DMS114 treated with DMSO at 0.1 percent for 48 hours (cell line): Measurements from ENCODE around the gene GSTM3.
"Not testable (repeated sequence)": the region's sequence is repeated elsewhere in the genome, so short reads cannot be mapped to it uniquely, and the experiment has no call there.

ENCODE experiments used
- DNase-seq: peaks from one replicate; lab custom pipeline; 2025; ENCODE audit not compliant: unreplicated experiment; lab: John Stamatoyannopoulos, UW

The GSTM3 gene

DNA sequence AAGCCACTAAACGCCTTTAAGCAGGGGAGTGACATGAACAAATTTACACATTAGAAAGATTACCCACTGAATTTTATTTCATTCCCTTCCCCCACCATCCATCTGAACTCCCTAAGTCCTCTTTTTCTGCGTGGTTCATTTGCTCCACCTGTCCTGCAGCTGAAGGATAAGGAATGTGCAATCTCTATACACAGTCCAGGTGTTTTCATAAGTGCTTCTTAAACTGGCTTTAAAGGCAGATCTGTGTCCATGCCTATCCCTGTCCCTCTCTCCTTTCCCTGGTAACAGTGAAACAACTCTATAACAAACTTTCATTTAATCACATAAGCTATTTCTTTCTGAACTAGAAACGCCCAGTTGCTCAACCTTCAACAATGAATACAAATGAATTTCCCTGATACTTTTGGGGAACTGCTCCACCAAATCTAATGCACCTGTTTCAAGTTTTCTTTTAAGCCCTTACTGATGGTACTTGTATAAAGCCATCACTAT is 8.4 kb downstream of the GSTM3 start:
- DNase-seq: no peak

GRCh38 chr1:109730666-109731065 is 10.2 kb downstream of the GSTM3 start:
- no peak for DNase-seq

GRCh38 chr1:109728870-109729269 is 12.0 kb downstream of the GSTM3 start:
- DNase-seq: no peak

DNA sequence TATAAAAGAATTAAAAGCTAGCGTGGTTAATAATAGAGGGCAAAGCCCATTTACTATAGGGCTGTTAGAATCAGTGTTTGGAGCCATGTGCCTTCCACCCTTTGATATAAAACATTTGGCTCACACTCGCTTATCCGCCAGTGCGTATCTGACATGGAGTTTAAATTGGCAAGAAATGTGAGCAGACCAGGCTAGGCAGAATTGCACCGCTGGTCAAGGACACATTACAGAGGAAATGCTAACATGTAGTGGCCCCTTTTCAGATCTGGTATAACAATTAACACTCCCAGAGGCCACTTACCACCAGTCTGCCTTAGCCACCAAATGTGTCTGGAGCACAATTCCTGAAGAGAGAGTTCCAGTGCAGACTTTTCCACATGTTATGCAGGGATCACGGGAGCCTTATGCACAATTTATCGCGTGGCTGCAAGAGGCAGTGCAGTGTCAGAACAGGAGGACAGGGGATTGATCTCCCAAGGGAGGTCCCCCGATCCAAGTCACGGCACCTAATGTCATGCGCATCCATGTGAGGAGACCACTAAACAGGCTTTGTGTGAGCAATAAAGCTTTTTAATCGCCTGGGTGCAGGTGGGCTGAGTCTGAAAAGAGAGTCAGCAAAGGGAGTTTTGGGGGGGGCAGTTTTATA is 14.0 kb downstream of the GSTM3 start:
- DNase-seq: no peak

DNA sequence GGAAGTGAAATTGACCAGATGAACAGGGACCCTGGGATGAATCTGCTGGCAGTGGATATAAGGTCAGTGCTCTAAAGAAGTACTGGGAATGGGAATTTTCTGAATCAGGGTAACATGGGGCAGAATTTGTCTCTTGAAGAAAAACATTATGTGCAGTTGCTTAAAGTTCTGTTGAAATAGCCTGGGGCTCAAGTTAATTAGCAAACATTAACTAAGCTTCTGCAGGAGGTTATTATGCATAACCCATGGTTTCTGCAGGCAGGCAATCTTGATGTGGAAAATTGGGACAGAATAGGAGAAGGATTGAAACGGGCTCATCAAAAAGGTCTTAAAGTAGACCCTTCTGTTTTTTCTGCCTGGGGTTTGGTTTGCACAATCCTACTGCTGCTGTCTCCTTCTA is 14.8 kb downstream of the GSTM3 start:
- no peak for DNase-seq

DNA sequence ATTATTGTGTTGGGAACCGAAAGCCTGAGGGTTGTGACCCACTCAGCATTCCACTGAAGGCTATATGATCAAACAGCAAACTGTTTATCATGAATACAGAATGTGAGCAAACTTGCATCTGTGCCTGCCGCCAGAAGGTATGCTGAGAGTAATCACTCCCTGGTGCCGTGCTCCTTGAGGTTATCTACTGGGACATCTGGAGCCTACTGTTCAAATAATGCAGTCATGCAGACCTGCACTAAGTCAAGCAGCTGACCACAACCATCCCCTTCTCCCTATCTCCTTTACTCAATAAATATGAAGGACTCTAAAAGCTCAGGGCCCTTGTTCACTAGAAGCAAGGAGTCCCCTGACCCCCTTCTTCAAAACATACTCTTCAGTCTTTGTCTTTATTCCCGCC is 15.3 kb downstream of the GSTM3 start:
- no peak for DNase-seq

GRCh38 chr1:109724933-109725332 is 15.9 kb downstream of the GSTM3 start:
- no peak for DNase-seq

DNA sequence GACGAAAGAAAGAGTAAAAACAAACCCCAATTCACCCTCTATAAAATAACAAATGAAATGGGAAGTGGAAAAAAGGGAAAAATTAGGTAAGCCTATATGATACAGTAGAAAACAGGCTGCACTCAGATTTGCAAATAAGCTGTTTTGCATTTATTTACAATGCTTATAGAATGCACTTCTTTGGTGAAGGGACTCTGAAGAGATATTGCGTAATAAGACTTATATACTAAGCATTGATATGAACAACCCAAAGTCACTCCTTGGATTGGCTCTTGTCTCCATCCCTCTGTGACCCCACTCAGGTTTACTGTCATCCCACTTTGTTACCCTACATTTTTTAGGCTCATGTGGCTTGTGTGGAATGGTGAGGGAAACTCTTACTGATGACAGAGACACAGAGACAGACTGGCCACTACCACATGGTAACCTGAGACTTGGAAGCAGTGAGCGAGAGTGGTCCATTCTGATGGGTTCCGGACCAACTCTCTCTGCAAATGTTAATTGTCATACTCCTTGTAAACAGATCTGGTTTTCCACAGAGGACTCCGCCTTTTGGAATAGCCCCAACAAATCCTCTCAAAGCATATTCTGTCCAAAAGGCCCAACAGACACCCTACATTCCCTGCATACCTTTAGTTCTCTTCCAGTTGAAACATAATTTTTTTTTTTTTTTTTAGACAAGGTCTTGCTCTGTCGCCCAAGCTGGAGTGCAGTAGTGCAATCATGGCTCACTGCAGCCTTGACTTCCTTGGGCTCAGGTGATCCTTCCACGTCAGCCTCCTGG is 17.7 kb downstream of the GSTM3 start:
- DNase-seq: no peak

DNA sequence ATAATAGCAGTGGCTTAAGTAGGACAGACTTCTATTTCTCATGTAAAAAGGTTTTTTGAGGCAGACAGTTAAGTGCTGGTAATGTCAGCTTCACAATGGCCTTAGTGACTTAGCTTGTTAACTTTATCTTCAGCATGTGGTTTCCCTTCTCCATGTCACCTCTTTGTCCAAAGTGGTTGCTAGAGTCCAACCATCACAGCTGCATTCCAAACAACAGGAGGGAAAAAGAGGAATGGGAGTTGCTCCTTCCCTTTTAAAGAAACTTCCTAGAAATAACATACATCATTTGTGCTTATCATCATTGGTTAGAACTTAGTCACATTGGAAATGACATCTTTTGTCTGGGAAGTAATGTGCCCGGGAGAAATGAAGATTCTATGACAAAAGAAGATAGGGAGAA is 18.9 kb downstream of the GSTM3 start:
- DNase-seq: no peak

GRCh38 chr1:109721042-109721441 is 19.8 kb downstream of the GSTM3 start:
- no peak for DNase-seq

GRCh38 chr1:109719337-109719837 is 21.5 kb downstream of the GSTM3 start:
- no peak for DNase-seq

- DNase-seq: no peak
Measured at GRCh38 chr1:109718495-109718894, 22.3 kb downstream of the GSTM3 start.

DNA sequence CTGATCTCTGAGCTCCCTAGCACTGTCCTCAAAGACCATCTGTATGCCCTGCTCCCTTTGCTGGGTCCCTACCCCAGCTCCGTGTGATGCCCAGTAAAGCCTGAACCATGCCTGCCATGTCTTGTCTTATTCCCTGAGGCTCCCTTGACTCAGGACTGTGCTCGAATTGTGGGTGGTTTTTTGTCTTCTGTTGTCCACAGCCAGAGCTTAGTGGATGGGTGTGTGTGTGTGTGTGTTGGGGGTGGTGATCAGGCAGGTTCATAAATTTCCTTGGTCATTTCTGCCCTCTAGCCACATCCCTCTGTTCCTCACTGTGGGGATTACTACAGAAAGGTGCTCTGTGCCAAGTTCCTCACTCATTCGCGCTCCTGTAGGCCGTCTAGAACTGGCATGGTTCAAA is 23.1 kb downstream of the GSTM3 start:
- DNase-seq: no peak

- DNase-seq: no peak
Measured at GRCh38 chr1:109716570-109717090, 24.2 kb downstream of the GSTM3 start.

GRCh38 chr1:109716121-109716520 is 24.7 kb downstream of the GSTM3 start:
- no peak for DNase-seq

DNA sequence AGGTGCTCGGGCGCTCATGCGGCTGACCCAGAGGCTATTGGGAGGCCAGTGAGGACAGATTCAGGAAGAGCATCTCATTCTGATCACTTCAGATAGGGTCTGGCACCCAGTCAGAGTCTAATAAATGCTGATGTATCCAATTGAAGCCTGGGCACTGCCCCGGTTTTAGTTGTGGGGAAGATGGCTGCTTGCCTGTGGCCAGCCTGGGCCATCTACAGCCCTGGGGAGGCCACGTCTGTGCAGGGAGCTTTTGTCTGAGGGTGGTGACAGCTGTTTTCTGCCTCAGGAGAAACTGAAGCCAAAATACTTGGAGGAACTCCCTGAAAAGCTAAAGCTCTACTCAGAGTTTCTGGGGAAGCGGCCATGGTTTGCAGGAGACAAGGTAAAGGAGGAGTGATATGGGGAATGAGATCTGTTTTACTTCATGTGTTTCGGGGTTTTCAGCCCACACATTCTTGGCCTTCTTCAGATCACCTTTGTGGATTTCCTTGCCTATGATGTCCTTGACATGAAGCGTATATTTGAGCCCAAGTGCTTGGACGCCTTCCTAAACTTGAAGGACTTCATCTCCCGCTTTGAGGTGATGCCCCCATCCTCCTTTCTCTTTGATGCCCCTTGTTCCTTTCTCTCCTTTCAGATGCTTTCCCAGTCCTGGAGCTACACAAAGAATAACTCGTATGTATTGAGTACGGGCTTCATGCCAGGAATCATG is 26.0 kb downstream of the GSTM3 start:
- DNase-seq: no peak

- no peak for DNase-seq
Measured at GRCh38 chr1:109713636-109714035, 27.2 kb downstream of the GSTM3 start.

GRCh38 chr1:109712321-109712864 is 28.4 kb downstream of the GSTM3 start:
- no peak for DNase-seq

DNA sequence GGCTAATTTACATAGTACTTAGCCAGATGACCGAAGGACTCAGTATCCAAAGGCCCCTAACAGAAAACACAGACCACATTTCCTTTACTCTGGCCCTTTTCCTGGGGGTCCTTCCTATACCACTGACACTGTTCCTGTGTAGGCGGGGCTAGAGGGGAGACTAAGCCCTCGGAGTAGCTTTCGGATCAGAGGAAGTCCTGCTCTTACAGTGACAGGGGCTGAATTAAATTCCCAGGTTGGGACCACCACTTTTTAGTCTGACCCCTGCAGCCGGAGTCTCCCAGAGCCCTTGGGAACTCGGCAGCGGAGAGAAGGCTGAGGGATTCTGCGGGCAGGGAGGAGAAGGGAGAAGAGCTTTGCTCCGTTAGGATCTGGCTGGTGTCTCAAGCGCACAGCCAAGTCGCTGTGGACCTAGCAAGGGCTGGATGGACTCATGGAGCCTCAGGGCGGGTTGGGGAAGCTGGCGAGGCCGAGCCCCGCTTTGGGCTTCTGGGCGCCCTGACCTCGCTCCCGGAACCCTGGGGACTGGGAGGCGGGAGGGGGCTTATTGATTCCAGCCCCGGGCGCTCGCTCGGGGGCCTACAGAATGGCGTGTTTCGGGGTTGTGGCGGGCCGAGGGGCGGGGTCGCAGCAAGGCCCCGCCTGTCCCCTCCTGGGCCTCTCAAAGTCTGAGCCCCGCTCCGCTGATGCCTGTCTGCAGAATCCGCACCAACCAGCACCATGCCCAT is 29.1 kb downstream of the GSTM3 start, which contains the start of gene GSTM5:
GSTM5 (plus strand) TSS at position 659 of the 728 bp plus-strand sequence; CDS start at position 721, 62 bp downstream.
- DNase-seq: not testable (repeated sequence)

- not testable (repeated sequence) for DNase-seq
Measured at GRCh38 chr1:109709822-109710221, 31.0 kb downstream of the GSTM3 start.
